DND-41 (cell line): ENCODE measurements around the gene LEAP2.

Experiments
- CTCF ChIP-seq: IDR thresholded peaks from 2 replicates; pipeline ENCODE4 v1.5.1; 2012; ENCODE audit warnings: borderline replicate concordance, low read length, moderate library complexity, mild to moderate bottlenecking; ENCODE audit not compliant: poor library complexity, severe bottlenecking; ENCODE audit errors: extremely low read depth
- EZH2 ChIP-seq: IDR thresholded peaks from 3 replicates; pipeline ENCODE4 v1.6.1; 2012; ENCODE audit warnings: borderline replicate concordance, low read depth, mild to moderate bottlenecking, moderate library complexity, low read length, inconsistent platforms; ENCODE audit not compliant: severe bottlenecking

DNA sequence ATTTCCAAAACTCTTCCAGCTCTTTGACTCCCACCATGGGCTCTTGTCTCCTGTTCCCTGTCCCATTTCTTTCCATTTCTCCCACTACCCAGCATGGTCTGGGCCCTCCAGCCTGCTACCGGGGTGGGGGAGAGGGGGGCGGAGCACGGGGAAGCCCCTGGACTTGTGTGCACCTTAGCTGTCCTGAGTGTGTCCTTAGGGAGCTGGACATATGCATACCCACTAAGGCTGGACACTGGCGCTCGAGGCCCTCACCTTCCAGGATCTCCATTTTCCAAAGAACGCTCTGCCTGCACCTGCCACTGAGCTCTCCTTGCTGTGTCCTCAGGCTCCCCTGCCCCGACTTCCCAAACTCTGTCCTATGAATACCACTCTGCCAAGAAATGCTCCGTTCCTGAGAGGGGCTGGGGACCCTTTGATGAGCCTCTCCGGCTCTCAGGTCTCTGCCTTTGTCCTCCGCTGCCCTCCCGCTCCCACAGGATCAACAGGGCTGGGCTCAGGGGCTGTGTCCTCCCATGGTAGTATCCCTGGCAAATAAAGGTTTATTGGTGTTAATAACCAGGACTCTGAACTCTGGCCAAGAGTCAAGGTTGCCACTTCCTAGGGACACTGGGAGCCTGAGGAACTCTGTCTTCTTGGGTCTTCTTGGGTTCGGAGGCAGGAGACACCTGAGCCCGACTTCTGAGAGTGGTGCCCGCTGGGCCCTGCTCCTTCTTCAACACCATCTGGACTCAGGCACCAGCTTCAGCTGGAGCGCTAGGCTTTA is 42.2 kb upstream of the LEAP2 start:
- TF ChIP-seq CTCF (no peak), EZH2 (no peak)
